ENCODE measurements around the gene KLRC4. TPM values are rescaled to one million over a fixed set of nuclear protein-coding genes. Genes with fewer than 3 reads are reported as not detected.

The KLRC4 gene
- total RNA-seq, 1 experiment from 2014 or later = not detected

- Mint-ChIP-seq H3K27me3 (ENCODE audit: low read depth) (no peaks in the 10 kb centered on the region), H3K27ac (no peak within 1 kb of the TSS), H3K4me1 (peaks cover 8% of the 10 kb centered on the region), H3K4me3 (no peak within 1 kb of the TSS), H3K9me3 (no peaks in the 10 kb centered on the region), H3K36me3 (no peaks in the 10 kb centered on the region)
- DNase-seq (ENCODE audit: low spot score) = no peak
- ATAC-seq = no peak
- no peak for TF ChIP-seq USF2 (CRISPR knock-in tag; IDR thresholded peaks at IDR 0.05)
- no peak for TF ChIP-seq SOX15 (CRISPR knock-in tag; IDR thresholded peaks at IDR 0.05)
- TF ChIP-seq CTCF (IDR thresholded peaks at IDR 0.05) = no peak
- no peak for TF ChIP-seq ZNF423 (CRISPR knock-in tag; IDR thresholded peaks at IDR 0.05)
- no peak for TF ChIP-seq MXD4 (CRISPR knock-in tag; IDR thresholded peaks at IDR 0.05; ENCODE audit: borderline replicate concordance)
- no peak for TF ChIP-seq IRF1 (CRISPR knock-in tag; IDR thresholded peaks at IDR 0.05)
- no peak for TF ChIP-seq ZNF416 (CRISPR knock-in tag; IDR thresholded peaks at IDR 0.05)
- no peak for TF ChIP-seq ZMAT4 (CRISPR knock-in tag; IDR thresholded peaks at IDR 0.05)
- TF ChIP-seq ZNF219 (CRISPR knock-in tag; IDR thresholded peaks at IDR 0.05; ENCODE audit: borderline replicate concordance) = no peak
- no peak for TF ChIP-seq ZBTB21 (CRISPR knock-in tag; IDR thresholded peaks at IDR 0.05; ENCODE audit: borderline replicate concordance)
- TF ChIP-seq ERG (CRISPR knock-in tag; IDR thresholded peaks at IDR 0.05) = no peak
- TF ChIP-seq ETV6 (CRISPR knock-in tag; IDR thresholded peaks at IDR 0.05) = no peak
- no peak for TF ChIP-seq NFE2L1 (CRISPR knock-in tag; IDR thresholded peaks at IDR 0.05)
- no peak for TF ChIP-seq FOXP1 (CRISPR knock-in tag; IDR thresholded peaks at IDR 0.05; ENCODE audit: borderline replicate concordance)
- TF ChIP-seq GRHL2 (CRISPR knock-in tag; IDR thresholded peaks at IDR 0.05; ENCODE audit: insufficient replicate concordance, severe bottlenecking) = no peak
- no peak for TF ChIP-seq ZNF263 (CRISPR knock-in tag; IDR thresholded peaks at IDR 0.05; ENCODE audit: low read depth)
- no peak for TF ChIP-seq TCF7 (CRISPR knock-in tag; IDR thresholded peaks at IDR 0.05; ENCODE audit: low read depth)
- TF ChIP-seq GTF2I (CRISPR knock-in tag; conservative IDR thresholded peaks at IDR 0.05) = no peak
- no peak for TF ChIP-seq IRF2 (CRISPR knock-in tag; IDR thresholded peaks at IDR 0.05; ENCODE audit: borderline replicate concordance, low read depth)
- TF ChIP-seq ELF4 (CRISPR knock-in tag; IDR thresholded peaks at IDR 0.05; ENCODE audit: low read depth) = no peak
- ChIA-PET CTCF (no interaction called here), POLR2A (no interaction called here)
Measured at GRCh38 chr12:10389904-10390303, 19.7 kb downstream of the KLRC4 start, which contains the start of gene KLRK1. KLRK1 (minus strand) TSS chr12:10390041; CDS start chr12:10388810, 1,231 bp downstream.

GRCh38 chr12:10388624-10389413 is 20.7 kb downstream of the KLRC4 start:
- Mint-ChIP-seq H3K4me1 (peaks cover 2% of the 10 kb centered on the region), H3K27me3 (ENCODE audit: low read depth) (no peaks in the 10 kb centered on the region), H3K4me3 (no peak overlapping the region), H3K27ac (no peak overlapping the region), H3K36me3 (peaks cover 1% of the 10 kb centered on the region; the same call in 1 of the 2 replicates), H3K9me3 (peaks cover 10% of the 10 kb centered on the region)
- no peak for DNase-seq (ENCODE audit: low spot score)
- ChIA-PET POLR2A (no interaction called here), CTCF (no interaction called here)
- no peak for ATAC-seq
- TF ChIP-seq TEAD4 (CRISPR knock-in tag; IDR thresholded peaks at IDR 0.05) (no peak), FOXJ3 (CRISPR knock-in tag; IDR thresholded peaks at IDR 0.05; ENCODE audit: borderline replicate concordance) (no peak), GRHL2 (CRISPR knock-in tag; IDR thresholded peaks at IDR 0.05; ENCODE audit: insufficient replicate concordance, severe bottlenecking) (no peak), ARID4B (CRISPR knock-in tag; IDR thresholded peaks at IDR 0.05; ENCODE audit: borderline replicate concordance) (no peak), NFATC4 (CRISPR knock-in tag; IDR thresholded peaks at IDR 0.05) (no peak), GABPB1 (CRISPR knock-in tag; IDR thresholded peaks at IDR 0.05) (no peak), SMAD4 (CRISPR knock-in tag; IDR thresholded peaks at IDR 0.05) (no peak), NFE2L1 (CRISPR knock-in tag; IDR thresholded peaks at IDR 0.05) (no peak), SMAD3 (CRISPR knock-in tag; IDR thresholded peaks at IDR 0.05; ENCODE audit: borderline replicate concordance) (no peak)

Measured in WTC11 (cell line).